Endodermal cell (in vitro differentiated cells): ENCODE results near the gene PJA2. TPM values are rescaled to one million over a fixed set of nuclear protein-coding genes. Genes with fewer than 3 reads are reported as not detected.

Experiments used
- DNase-seq: peaks from one replicate; pipeline ENCODE4 v3.0.0-alpha.2; 2017
- H3K27ac ChIP-seq: 2 replicates; pipeline ENCODE4 v1.5.1; 2013; ENCODE audit warnings: mild to moderate bottlenecking, low read depth, low read length, moderate library complexity
- H3K27me3 ChIP-seq: 2 replicates; pipeline ENCODE4 v1.6.1; 2013; ENCODE audit warnings: mild to moderate bottlenecking, low read length, moderate library complexity; ENCODE audit not compliant: insufficient read depth, control insufficient read depth, poor library complexity, severe bottlenecking
- H3K36me3 ChIP-seq: 2 replicates; pipeline ENCODE4 v1.7.0; 2013; ENCODE audit warnings: mild to moderate bottlenecking, low read length, moderate library complexity; ENCODE audit not compliant: control insufficient read depth, insufficient read depth
- H3K4me1 ChIP-seq: one replicate; pipeline ENCODE4 v1.7.0; 2013; ENCODE audit warnings: low read length; ENCODE audit not compliant: control insufficient read depth, insufficient read depth
- H3K4me3 ChIP-seq: 2 replicates; pipeline ENCODE4 v1.5.1; 2013; ENCODE audit warnings: mild to moderate bottlenecking, low read length, moderate library complexity
- H3K9ac ChIP-seq: 2 replicates; pipeline ENCODE4 v1.6.1; 2013; ENCODE audit warnings: mild to moderate bottlenecking, low read length, moderate library complexity; ENCODE audit not compliant: poor library complexity, severe bottlenecking; ENCODE audit errors: extremely low read depth
- H3K9me3 ChIP-seq: 2 replicates; pipeline ENCODE4 v1.6.1; 2013; ENCODE audit warnings: mild to moderate bottlenecking, low read length, moderate library complexity; ENCODE audit not compliant: control insufficient read depth
- H3K27ac Mint-ChIP-seq: 2 replicates; pipeline ENCODE4 v1.8.0; 2020; ENCODE audit warnings: mixed read lengths
- H3K27me3 Mint-ChIP-seq: 2 replicates; pipeline ENCODE4 v1.8.0; 2021; ENCODE audit warnings: mild to moderate bottlenecking, mixed read lengths; ENCODE audit not compliant: insufficient read depth
- H3K36me3 Mint-ChIP-seq: 2 replicates; pipeline ENCODE4 v1.8.0; 2020; ENCODE audit warnings: low read depth, mixed read lengths
- H3K4me1 Mint-ChIP-seq: 2 replicates; pipeline ENCODE4 v1.8.0; 2020; ENCODE audit warnings: mixed read lengths
- H3K4me3 Mint-ChIP-seq: 2 replicates; pipeline ENCODE4 v1.8.0; 2020; ENCODE audit warnings: mild to moderate bottlenecking, moderate library complexity, mixed read lengths
- H3K9me3 Mint-ChIP-seq: 2 replicates; pipeline ENCODE4 v1.8.0; 2020; ENCODE audit warnings: mild to moderate bottlenecking, mixed read lengths
- WGBS, 2 experiments: methylation state at CpG; one replicate each; pipeline versions ENCODE4 v1.1.5 to v1.1.7; 2013; ENCODE audit warnings: missing lambda C conversion rate in 2 of 2, mixed read lengths in 1 of 2; ENCODE audit not compliant: insufficient coverage in 1 of 2, insufficient read length in 1 of 2; 5-methylcytosine and 5-hydroxymethylcytosine counted together
- total RNA-seq, 2 donors: library from RNA; stranded (reverse); fragmentation: NEBNext Ultra II Directional in 1 of 2; extraction: Animal tissue kit (Norgen Biotek cat#: 25700) in 1 of 2; gene quantifications; 2 replicates in 1 of 2; 3 replicates in 1 of 2; pipeline ENCODE4 v1.2.1, GENCODE V29; 2021
- TF ChIP-seq, protein P1 (sequence below): fragments of 200-600 bp; sonication (generic); conservative IDR thresholded peaks from 2 replicates; pipeline ENCODE4 v1.5.0; 2021; ENCODE audit warnings: antibody characterized with exemption, mild to moderate bottlenecking

PJA2 gene
- total RNA-seq, 2 donors from 2014 or later = 61.9 to 64.7 TPM

DNA sequence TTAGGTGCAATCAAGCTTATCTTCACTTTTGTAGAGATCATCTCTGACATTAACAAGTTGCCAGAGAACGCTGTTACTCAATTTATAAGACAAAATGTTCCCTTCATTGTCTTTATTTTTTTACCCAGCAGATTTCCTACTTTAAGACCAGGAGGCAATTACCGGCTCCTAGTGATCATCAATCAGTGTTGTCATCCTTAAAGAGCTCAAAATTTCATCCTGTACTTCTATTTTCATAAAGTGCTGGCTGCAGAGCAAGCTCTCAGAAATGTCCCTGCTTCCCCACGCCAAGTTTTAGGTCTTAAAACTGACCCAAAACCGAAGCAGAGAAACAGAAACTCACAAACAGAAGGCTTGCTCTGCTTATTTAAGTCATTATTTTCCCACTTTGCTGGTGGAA is 82.9 kb downstream of the PJA2 start:
- no peak overlapping the region for H3K4me3 Mint-ChIP-seq
- WGBS, 2 experiments = 92 to 100% methylated on average over 2 to 4 of the region's 4 CpGs
- no peaks in the 10 kb centered on the region for H3K9me3 ChIP-seq

GRCh38 chr5:109325456-109325855 is 84.3 kb downstream of the PJA2 start:
- H3K4me3 ChIP-seq = no peak overlapping the region
- no peaks in the 10 kb centered on the region for H3K36me3 ChIP-seq
- peaks cover 6% of the 10 kb centered on the region for H3K36me3 Mint-ChIP-seq
- H3K4me1 Mint-ChIP-seq = peaks cover 18% of the 10 kb centered on the region
- no peaks in the 10 kb centered on the region for H3K27me3 Mint-ChIP-seq
- H3K27me3 ChIP-seq = no peaks in the 10 kb centered on the region
- H3K27ac Mint-ChIP-seq = no peak overlapping the region
- no peak overlapping the region for H3K9ac ChIP-seq
- peaks cover 14% of the 10 kb centered on the region for H3K4me1 ChIP-seq
- whole genome bisulfite sequencing, 2 experiments = 92 to 95% methylated on average over 5 of the region's 5 CpGs
- no peaks in the 10 kb centered on the region for H3K9me3 Mint-ChIP-seq
- H3K4me3 Mint-ChIP-seq = no peak overlapping the region
- TF ChIP-seq, protein P1, sequence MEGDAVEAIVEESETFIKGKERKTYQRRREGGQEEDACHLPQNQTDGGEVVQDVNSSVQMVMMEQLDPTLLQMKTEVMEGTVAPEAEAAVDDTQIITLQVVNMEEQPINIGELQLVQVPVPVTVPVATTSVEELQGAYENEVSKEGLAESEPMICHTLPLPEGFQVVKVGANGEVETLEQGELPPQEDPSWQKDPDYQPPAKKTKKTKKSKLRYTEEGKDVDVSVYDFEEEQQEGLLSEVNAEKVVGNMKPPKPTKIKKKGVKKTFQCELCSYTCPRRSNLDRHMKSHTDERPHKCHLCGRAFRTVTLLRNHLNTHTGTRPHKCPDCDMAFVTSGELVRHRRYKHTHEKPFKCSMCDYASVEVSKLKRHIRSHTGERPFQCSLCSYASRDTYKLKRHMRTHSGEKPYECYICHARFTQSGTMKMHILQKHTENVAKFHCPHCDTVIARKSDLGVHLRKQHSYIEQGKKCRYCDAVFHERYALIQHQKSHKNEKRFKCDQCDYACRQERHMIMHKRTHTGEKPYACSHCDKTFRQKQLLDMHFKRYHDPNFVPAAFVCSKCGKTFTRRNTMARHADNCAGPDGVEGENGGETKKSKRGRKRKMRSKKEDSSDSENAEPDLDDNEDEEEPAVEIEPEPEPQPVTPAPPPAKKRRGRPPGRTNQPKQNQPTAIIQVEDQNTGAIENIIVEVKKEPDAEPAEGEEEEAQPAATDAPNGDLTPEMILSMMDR = no peak
- H3K9me3 ChIP-seq = no peaks in the 10 kb centered on the region
- DNase-seq = no peak
- H3K27ac ChIP-seq = no peak overlapping the region

More for the DNA sequence above, 82.9 kb downstream of the PJA2 start:
- H3K27ac Mint-ChIP-seq = no peak overlapping the region
- Histone ChIP-seq H3K36me3 (no peaks in the 10 kb centered on the region), H3K4me3 (no peak overlapping the region), H3K9ac (no peak overlapping the region), H3K27ac (no peak overlapping the region), H3K27me3 (no peaks in the 10 kb centered on the region), H3K4me1 (peaks cover 14% of the 10 kb centered on the region)
- no peaks in the 10 kb centered on the region for H3K9me3 Mint-ChIP-seq
- no peak for DNase-seq
- peaks cover 4% of the 10 kb centered on the region for H3K36me3 Mint-ChIP-seq
- H3K27me3 Mint-ChIP-seq = no peaks in the 10 kb centered on the region
- H3K4me1 Mint-ChIP-seq = peaks cover 26% of the 10 kb centered on the region
- TF ChIP-seq, protein P1 = no peak

- Mint-ChIP-seq H3K36me3 (peaks cover 9% of the 10 kb centered on the region), H3K27me3 (no peaks in the 10 kb centered on the region), H3K4me3 (no peak overlapping the region), H3K4me1 (peaks cover 18% of the 10 kb centered on the region), H3K27ac (no peak overlapping the region), H3K9me3 (no peaks in the 10 kb centered on the region)
- WGBS, 2 experiments = 94 to 100% methylated on average over 2 to 5 of the region's 5 CpGs
- TF ChIP-seq, protein P1 = no peak
- H3K36me3 ChIP-seq = no peaks in the 10 kb centered on the region
- DNase-seq = no peak
- H3K9me3 ChIP-seq = no peaks in the 10 kb centered on the region
- peaks cover 14% of the 10 kb centered on the region for H3K4me1 ChIP-seq
- no peak overlapping the region for H3K4me3 ChIP-seq
- H3K9ac ChIP-seq = no peak overlapping the region
- H3K27me3 ChIP-seq = no peaks in the 10 kb centered on the region
- H3K27ac ChIP-seq = no peak overlapping the region
Measured at GRCh38 chr5:109324931-109325330, 84.8 kb downstream of the PJA2 start.
